CD4-positive, alpha-beta T cell (primary cell): ENCODE measurements around the gene GPC4. TPM values are rescaled to one million over a fixed set of nuclear protein-coding genes. Genes with fewer than 3 reads are reported as not detected.

Source experiments
- ATAC-seq: fragments of 200-7000 bp; cut with Tn5 transposase; one replicate; pipeline ENCODE4 v1.10.0; 2022; ENCODE audit warnings: mild to moderate bottlenecking; ENCODE audit not compliant: poor library complexity
- CTCF ChIA-PET: fragments of 350-600 bp; sonication (Branson Sonifier 250); formaldehyde crosslinking; loops from one replicate; lab custom pipeline; 2021; ENCODE audit warnings: antibody characterized with exemption, inconsistent platforms; lab: Charles Lee
- POLR2A ChIA-PET: fragments of 350-600 bp; sonication (Branson Sonifier 250); formaldehyde crosslinking; loops from one replicate; lab custom pipeline; 2021; ENCODE audit warnings: antibody characterized with exemption, inconsistent platforms; lab: Charles Lee
- DNase-seq, 14 experiments: peaks; one replicate each; pipeline ENCODE4 v3.0.0-alpha.2; 2013 to 2020; ENCODE audit warnings: mixed read lengths in 2 of 14
- H3K27ac ChIP-seq, 2 donors: one replicate each; pipeline versions ENCODE4 v1.5.1 to v1.7.0; 2013; ENCODE audit warnings: low read length in 2 of 2, low read depth in 1 of 2, mild to moderate bottlenecking in 1 of 2
- H3K27me3 ChIP-seq, 2 experiments: 1 replicate in 1 of 2; 2 replicates in 1 of 2; pipeline versions ENCODE4 v1.6.1 to v1.7.0; 2013; ENCODE audit warnings: low read length in 2 of 2, control low read depth in 1 of 2, mild to moderate bottlenecking in 1 of 2, moderate library complexity in 1 of 2; ENCODE audit not compliant: insufficient read depth in 2 of 2, control insufficient read depth in 1 of 2
- H3K36me3 ChIP-seq: one replicate; pipeline ENCODE4 v1.6.1; 2013; ENCODE audit warnings: low read length, control low read depth; ENCODE audit not compliant: insufficient read depth
- H3K4me1 ChIP-seq: one replicate; pipeline ENCODE4 v1.6.1; 2013; ENCODE audit warnings: low read length, control low read depth; ENCODE audit not compliant: insufficient read depth
- H3K4me3 ChIP-seq: one replicate; pipeline ENCODE4 v1.5.1; 2013; ENCODE audit warnings: mild to moderate bottlenecking, low read length, moderate library complexity
- H3K9me3 ChIP-seq, 2 experiments: 1 replicate in 1 of 2; 2 replicates in 1 of 2; pipeline versions ENCODE4 v1.6.1 to v1.7.0; 2013; ENCODE audit warnings: low read length in 2 of 2, mild to moderate bottlenecking in 2 of 2, control low read depth in 1 of 2, moderate library complexity in 1 of 2; ENCODE audit not compliant: control insufficient read depth in 1 of 2, insufficient read depth in 1 of 2
- H3K27ac Mint-ChIP-seq: one replicate; pipeline ENCODE4 v1.8.0; 2020; ENCODE audit warnings: mixed read lengths
- H3K27me3 Mint-ChIP-seq: one replicate; pipeline ENCODE4 v1.8.0; 2021; ENCODE audit warnings: mixed read lengths
- H3K36me3 Mint-ChIP-seq: one replicate; pipeline ENCODE4 v1.8.0; 2021; ENCODE audit warnings: low read depth, mixed read lengths
- H3K4me1 Mint-ChIP-seq: one replicate; pipeline ENCODE4 v1.8.0; 2021; ENCODE audit warnings: low read depth, mixed read lengths
- H3K4me3 Mint-ChIP-seq: one replicate; pipeline ENCODE4 v1.8.0; 2020; ENCODE audit warnings: mild to moderate bottlenecking, mixed read lengths
- H3K9me3 Mint-ChIP-seq: one replicate; pipeline ENCODE4 v1.8.0; 2020; ENCODE audit warnings: mixed read lengths
- intact Hi-C, 2 experiments: fragments of 100-400 bp; cut with DNase I in 1 of 2; cut with micrococcal nuclease in 1 of 2; formaldehyde crosslinking; loops; one replicate each; pipeline versions ENCODE4 v1.15.1 to v1.9.0; 2023 to 2025; cut with DNase I, micrococcal nuclease
- total RNA-seq, 174 experiments: library from RNA in 2 of 174; stranded (reverse) in 2 of 174; gene quantifications; one replicate each; pipeline ENCODE4 v1.2.3 and lab custom pipeline; 2021 to 2026
- TF ChIP-seq, protein P1 (sequence below): fragments of 200-600 bp; IDR thresholded peaks from one replicate; pipeline ENCODE4 v1.8.0; 2022; ENCODE audit warnings: antibody characterized with exemption, mild to moderate bottlenecking

GPC4 gene
- total RNA-seq, 2 experiments from 2014 or later = not detected

DNA sequence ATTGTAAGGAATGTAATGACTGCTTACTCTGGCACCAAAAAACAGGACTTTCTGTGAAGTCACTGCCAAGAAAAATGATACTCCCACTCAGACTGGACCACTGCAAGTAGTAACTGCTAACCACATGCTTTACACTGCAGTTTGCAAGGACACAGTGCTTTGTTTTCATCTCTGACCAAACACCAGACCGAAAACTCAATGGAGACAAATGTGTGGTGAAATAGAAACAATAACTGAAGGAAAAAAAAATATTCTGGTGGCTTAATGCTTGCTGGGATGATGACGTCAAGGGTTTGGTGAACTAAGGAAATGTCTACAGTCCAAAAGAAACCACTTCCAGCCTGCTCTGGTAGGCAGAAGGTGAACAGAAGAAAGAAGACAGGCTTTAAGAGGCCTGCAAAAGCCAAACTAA lies 13.2 kb downstream of the GPC4 start:
- H3K27me3 Mint-ChIP-seq = no peaks in the 10 kb centered on the region
- ChIA-PET POLR2A (interaction anchor here (0.7 kb wide), 1 partner anchor 12 kb away, joined by 3 read pairs; no protein-coding TSS in a partner anchor), CTCF (no interaction called here)
- Histone ChIP-seq H3K27me3 (no peaks in the 10 kb centered on the region), H3K27ac (no peak overlapping the region), H3K36me3 (no peaks in the 10 kb centered on the region), H3K4me1 (no peaks in the 10 kb centered on the region), H3K4me3 (no peak overlapping the region), H3K9me3 (no peaks in the 10 kb centered on the region)
- no peaks in the 10 kb centered on the region for H3K9me3 Mint-ChIP-seq
- intact Hi-C loops = no loop called here
- TF ChIP-seq, protein P1, sequence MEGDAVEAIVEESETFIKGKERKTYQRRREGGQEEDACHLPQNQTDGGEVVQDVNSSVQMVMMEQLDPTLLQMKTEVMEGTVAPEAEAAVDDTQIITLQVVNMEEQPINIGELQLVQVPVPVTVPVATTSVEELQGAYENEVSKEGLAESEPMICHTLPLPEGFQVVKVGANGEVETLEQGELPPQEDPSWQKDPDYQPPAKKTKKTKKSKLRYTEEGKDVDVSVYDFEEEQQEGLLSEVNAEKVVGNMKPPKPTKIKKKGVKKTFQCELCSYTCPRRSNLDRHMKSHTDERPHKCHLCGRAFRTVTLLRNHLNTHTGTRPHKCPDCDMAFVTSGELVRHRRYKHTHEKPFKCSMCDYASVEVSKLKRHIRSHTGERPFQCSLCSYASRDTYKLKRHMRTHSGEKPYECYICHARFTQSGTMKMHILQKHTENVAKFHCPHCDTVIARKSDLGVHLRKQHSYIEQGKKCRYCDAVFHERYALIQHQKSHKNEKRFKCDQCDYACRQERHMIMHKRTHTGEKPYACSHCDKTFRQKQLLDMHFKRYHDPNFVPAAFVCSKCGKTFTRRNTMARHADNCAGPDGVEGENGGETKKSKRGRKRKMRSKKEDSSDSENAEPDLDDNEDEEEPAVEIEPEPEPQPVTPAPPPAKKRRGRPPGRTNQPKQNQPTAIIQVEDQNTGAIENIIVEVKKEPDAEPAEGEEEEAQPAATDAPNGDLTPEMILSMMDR = no peak
- ATAC-seq (no peak), DNase-seq (no peak)
- no peaks in the 10 kb centered on the region for H3K4me1 Mint-ChIP-seq
- H3K27ac Mint-ChIP-seq = no peak overlapping the region
- no peak overlapping the region for H3K4me3 Mint-ChIP-seq
- H3K36me3 Mint-ChIP-seq = no peaks in the 10 kb centered on the region

DNA sequence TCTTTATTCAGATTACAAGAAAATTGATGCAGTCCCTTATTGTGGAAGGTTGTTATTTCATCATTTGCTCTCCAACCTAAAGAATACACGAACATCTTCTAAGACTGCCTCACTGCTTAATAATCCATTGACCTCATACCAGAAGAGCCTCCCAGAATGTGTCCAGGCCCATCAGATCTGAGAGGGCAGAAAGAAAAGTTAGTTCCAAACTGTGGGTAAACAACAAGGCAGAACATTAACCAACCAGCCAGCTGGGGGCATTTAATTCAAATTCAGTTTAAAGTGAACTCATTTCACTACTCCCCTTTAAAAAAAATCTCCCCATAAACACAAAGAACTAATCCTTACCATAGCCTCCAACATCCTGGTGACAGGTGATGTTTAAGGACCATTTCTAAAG lies 13.8 kb downstream of the GPC4 start:
- DNase-seq (no peak), ATAC-seq (no peak)
- Histone ChIP-seq H3K9me3 (no peaks in the 10 kb centered on the region), H3K27ac (no peak overlapping the region), H3K4me1 (no peaks in the 10 kb centered on the region), H3K27me3 (no peaks in the 10 kb centered on the region), H3K36me3 (no peaks in the 10 kb centered on the region), H3K4me3 (no peak overlapping the region)
- H3K9me3 Mint-ChIP-seq = no peaks in the 10 kb centered on the region
- TF ChIP-seq, protein P1 = no peak
- no peak overlapping the region for H3K4me3 Mint-ChIP-seq
- H3K27me3 Mint-ChIP-seq = no peaks in the 10 kb centered on the region
- intact Hi-C loops = no loop called here
- POLR2A ChIA-PET = no interaction called here
- H3K27ac Mint-ChIP-seq = no peak overlapping the region
- H3K36me3 Mint-ChIP-seq = no peaks in the 10 kb centered on the region
- no peaks in the 10 kb centered on the region for H3K4me1 Mint-ChIP-seq
- CTCF ChIA-PET = no interaction called here

DNA sequence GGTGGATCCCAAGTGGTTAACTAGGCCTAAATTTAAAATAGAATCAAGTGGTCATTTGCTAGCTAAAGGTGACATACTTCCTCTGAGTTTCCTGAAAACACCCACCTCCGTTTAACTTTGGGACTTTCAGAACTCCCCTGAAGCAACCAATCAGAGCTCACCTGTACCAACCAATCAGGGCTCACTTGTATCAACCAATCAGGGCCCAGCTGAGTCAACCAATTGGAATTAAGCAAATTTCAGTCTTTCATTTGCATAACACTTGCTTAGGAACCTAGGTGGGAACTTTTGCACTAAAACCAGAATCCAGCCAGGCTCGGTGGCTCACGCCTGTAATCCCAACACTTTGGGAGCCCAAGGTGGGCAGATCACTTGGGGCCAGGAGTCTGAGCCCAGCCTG lies 15.9 kb downstream of the GPC4 start:
- H3K27me3 ChIP-seq = no peaks in the 10 kb centered on the region
- ATAC-seq (no peak), DNase-seq (no peak)
- intact Hi-C loops = no loop called here
- H3K27me3 Mint-ChIP-seq = no peaks in the 10 kb centered on the region
- no peaks in the 10 kb centered on the region for H3K9me3 Mint-ChIP-seq
- TF ChIP-seq, protein P1 = no peak
- H3K4me1 ChIP-seq = no peaks in the 10 kb centered on the region
- H3K4me1 Mint-ChIP-seq = no peaks in the 10 kb centered on the region
- CTCF ChIA-PET = no interaction called here
- H3K4me3 Mint-ChIP-seq = no peak overlapping the region
- H3K27ac ChIP-seq = no peak overlapping the region
- no peaks in the 10 kb centered on the region for H3K9me3 ChIP-seq
- no peak overlapping the region for H3K4me3 ChIP-seq
- H3K36me3 Mint-ChIP-seq = no peaks in the 10 kb centered on the region
- H3K27ac Mint-ChIP-seq = no peak overlapping the region
- H3K36me3 ChIP-seq = no peaks in the 10 kb centered on the region
- POLR2A ChIA-PET = no interaction called here
